Chondrocyte (in vitro differentiated cells): Measurements from ENCODE around the gene ISX. TPM values are rescaled to one million over a fixed set of nuclear protein-coding genes. Genes with fewer than 3 reads are reported as not detected.

Experiments
- DNase-seq: peaks from one replicate; pipeline ENCODE4 v3.0.0; 2021; ENCODE audit warnings: mixed read lengths, low spot score
- H3K27ac Mint-ChIP-seq: one replicate; pipeline ENCODE4 v1.8.0; 2021; ENCODE audit warnings: mild to moderate bottlenecking, moderate library complexity, mixed read lengths; ENCODE audit not compliant: unreplicated experiment
- H3K27me3 Mint-ChIP-seq: 2 replicates; pipeline ENCODE4 v1.8.0; 2021; ENCODE audit warnings: low read depth, mixed read lengths
- H3K36me3 Mint-ChIP-seq: 2 replicates; pipeline ENCODE4 v1.8.0; 2021; ENCODE audit warnings: low read depth, mixed read lengths
- H3K4me1 Mint-ChIP-seq: 2 replicates; pipeline ENCODE4 v1.8.0; 2021; ENCODE audit warnings: low read depth, mild to moderate bottlenecking, mixed read lengths
- H3K4me3 Mint-ChIP-seq: one replicate; pipeline ENCODE4 v1.8.0; 2021; ENCODE audit warnings: mild to moderate bottlenecking, moderate library complexity, mixed read lengths; ENCODE audit not compliant: unreplicated experiment
- H3K9me3 Mint-ChIP-seq: 2 replicates; pipeline ENCODE4 v1.8.0; 2021; ENCODE audit warnings: low read depth, mixed read lengths
- long read RNA-seq: library from polyadenylated mRNA; stranded (forward); transcript quantifications from one replicate; pipeline ENCODE4 v2.0.0, GENCODE V29; 2021
- total RNA-seq: library from RNA; stranded (reverse); gene quantifications from 3 replicates; pipeline ENCODE4 v1.2.1, GENCODE V29; 2021
- TF ChIP-seq, protein P1 (sequence below): fragments of 200-600 bp; sonication (generic); IDR thresholded peaks from 2 replicates; pipeline ENCODE4 v1.5.0; 2021; ENCODE audit warnings: antibody characterized with exemption, mild to moderate bottlenecking, moderate library complexity

Gene ISX
- not detected in 3 replicates for total RNA-seq
- long read RNA-seq, result 0 reads

DNA sequence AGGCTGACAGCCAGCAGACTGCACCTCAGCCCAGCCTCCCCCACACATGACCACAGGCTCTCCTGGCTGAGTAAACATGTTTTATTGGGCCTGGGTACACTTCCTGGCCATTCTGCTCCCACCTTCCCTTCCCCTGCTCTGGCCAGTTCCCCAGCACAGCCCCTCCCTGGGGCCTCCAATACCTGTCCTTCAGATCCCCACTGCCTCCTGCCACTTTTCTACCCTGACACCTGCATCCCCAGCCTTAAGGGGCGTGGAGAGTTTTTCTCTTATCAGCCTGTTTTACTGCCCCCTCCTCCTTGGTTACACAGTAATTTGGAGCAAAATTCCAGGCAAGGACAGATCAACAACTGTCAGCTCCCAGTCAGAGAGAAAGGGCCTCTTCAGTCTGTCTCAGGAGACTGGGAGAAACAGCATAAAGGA, at the start of gene ISX:
TSS of gene ISX (plus strand) at position 363 of the 423 bp plus-strand sequence. CDS start 930 bp downstream, outside the sequence.
- DNase-seq, result no peak
- no peaks in the 10 kb centered on the region for H3K4me1 Mint-ChIP-seq
- H3K9me3 Mint-ChIP-seq, result no peaks in the 10 kb centered on the region
- H3K4me3 Mint-ChIP-seq, result no peak within 1 kb of the TSS
- peaks cover 12% of the 10 kb centered on the region for H3K27me3 Mint-ChIP-seq
- no peak within 1 kb of the TSS for H3K27ac Mint-ChIP-seq
- TF ChIP-seq, protein P1, sequence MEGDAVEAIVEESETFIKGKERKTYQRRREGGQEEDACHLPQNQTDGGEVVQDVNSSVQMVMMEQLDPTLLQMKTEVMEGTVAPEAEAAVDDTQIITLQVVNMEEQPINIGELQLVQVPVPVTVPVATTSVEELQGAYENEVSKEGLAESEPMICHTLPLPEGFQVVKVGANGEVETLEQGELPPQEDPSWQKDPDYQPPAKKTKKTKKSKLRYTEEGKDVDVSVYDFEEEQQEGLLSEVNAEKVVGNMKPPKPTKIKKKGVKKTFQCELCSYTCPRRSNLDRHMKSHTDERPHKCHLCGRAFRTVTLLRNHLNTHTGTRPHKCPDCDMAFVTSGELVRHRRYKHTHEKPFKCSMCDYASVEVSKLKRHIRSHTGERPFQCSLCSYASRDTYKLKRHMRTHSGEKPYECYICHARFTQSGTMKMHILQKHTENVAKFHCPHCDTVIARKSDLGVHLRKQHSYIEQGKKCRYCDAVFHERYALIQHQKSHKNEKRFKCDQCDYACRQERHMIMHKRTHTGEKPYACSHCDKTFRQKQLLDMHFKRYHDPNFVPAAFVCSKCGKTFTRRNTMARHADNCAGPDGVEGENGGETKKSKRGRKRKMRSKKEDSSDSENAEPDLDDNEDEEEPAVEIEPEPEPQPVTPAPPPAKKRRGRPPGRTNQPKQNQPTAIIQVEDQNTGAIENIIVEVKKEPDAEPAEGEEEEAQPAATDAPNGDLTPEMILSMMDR, result no peak
- no peaks in the 10 kb centered on the region for H3K36me3 Mint-ChIP-seq

DNA sequence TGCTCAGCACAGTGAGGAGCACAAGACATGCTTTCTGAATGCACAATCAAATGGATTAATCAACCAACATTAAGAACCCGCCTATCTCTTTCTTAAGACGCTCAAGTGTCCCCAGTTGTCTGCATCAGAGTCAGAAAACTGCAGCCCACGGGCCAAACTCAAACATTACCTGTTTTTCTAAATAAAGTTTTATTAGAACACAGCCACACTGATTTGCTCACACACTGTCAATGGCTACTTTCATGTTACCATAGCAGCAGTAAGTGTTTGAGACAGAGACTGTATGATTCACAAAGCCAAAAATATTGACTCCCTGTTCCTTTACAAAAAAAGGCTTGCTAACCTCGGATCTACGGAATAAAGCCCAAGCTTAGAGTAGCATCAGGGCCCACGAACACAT, 49.0 kb upstream of the ISX start:
- Mint-ChIP-seq H3K27me3 (no peaks in the 10 kb centered on the region), H3K36me3 (no peaks in the 10 kb centered on the region), H3K4me3 (no peak overlapping the region), H3K9me3 (no peaks in the 10 kb centered on the region), H3K27ac (no peak overlapping the region), H3K4me1 (peaks cover 5% of the 10 kb centered on the region)
- no peak for DNase-seq
- TF ChIP-seq, protein P1, result no peak

DNA sequence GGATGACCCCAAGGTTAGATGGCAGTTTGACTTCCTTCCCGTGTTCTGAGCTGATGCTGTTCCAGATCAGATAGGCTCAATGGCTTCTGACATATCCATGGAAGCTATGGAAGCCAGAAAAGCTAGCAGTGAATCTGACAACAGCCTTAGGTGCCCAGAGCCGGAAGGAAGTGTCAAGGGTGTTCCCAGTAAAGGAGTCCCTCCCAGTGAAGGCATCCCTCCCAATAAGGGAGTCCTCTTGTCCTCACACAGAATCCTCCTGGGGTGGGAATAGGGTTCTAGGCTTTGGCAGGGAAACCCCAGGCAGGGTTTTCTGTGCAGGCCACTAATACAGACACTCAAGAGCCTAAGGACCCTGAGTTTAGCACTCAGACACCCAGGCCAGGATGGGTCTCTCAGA, 47.0 kb upstream of the ISX start:
- H3K27ac Mint-ChIP-seq, result no peak overlapping the region
- H3K9me3 Mint-ChIP-seq, result no peaks in the 10 kb centered on the region

DNA sequence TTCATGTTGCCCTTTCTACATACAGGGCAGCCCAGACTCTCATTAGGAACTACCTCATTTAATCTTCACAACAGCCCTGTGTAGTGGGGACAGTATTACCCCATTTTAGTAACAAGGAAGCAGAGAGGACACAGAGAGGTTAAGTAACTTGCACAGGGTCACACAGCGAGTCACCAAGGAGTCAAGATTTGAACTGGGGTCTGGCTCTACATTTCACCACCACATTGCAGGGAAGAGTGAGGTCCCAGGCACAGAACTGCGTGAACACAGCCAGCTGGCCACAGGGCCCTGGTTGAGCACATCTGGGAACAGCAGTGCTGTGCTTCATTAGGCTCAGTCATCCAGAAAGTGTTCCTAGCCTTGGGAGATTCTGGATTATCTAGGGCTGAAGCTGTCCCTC, 45.4 kb upstream of the ISX start:
- no peaks in the 10 kb centered on the region for H3K36me3 Mint-ChIP-seq
- H3K9me3 Mint-ChIP-seq, result no peaks in the 10 kb centered on the region
- no peak overlapping the region for H3K27ac Mint-ChIP-seq
- H3K27me3 Mint-ChIP-seq, result peaks cover 5% of the 10 kb centered on the region
- no peak overlapping the region for H3K4me3 Mint-ChIP-seq
- DNase-seq, result no peak
- peaks cover 11% of the 10 kb centered on the region for H3K4me1 Mint-ChIP-seq
- TF ChIP-seq, protein P1, result no peak

More for the DNA sequence above, 47.0 kb upstream of the ISX start:
- TF ChIP-seq, protein P1, result no peak
- H3K27me3 Mint-ChIP-seq, result no peaks in the 10 kb centered on the region
- no peak overlapping the region for H3K4me3 Mint-ChIP-seq
- no peaks in the 10 kb centered on the region for H3K36me3 Mint-ChIP-seq
- no peak for DNase-seq
- H3K4me1 Mint-ChIP-seq, result peaks cover 8% of the 10 kb centered on the region

DNA sequence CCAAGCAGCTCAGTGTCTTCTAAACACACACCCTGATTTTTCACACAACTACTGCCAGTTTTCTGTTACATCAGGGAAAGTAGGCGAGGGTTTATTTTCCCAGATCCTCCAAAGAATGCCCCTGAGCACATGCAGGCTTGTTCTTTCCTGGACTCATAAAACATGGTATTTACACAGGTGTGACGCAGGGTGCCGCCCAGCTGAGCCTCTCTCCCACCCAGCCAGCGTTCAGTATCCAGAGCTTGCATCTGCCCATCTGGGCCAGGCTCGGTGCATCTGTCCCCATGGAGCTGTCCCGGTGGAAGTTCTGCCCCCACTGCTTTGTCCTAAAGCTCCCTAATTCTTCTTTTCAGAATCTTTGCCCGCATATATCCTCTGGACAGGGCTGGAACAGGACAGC, 44.8 kb upstream of the ISX start:
- Mint-ChIP-seq H3K9me3 (peaks cover 2% of the 10 kb centered on the region), H3K36me3 (no peaks in the 10 kb centered on the region), H3K4me1 (peaks cover 11% of the 10 kb centered on the region), H3K27ac (no peak overlapping the region), H3K4me3 (no peak overlapping the region), H3K27me3 (peaks cover 10% of the 10 kb centered on the region)
- TF ChIP-seq, protein P1, result no peak
- no peak for DNase-seq
